Measurements from ENCODE around the gene PTPRD. TPM values are rescaled to one million over a fixed set of nuclear protein-coding genes. Genes with fewer than 3 reads are reported as not detected.

PTPRD gene
- total RNA-seq, 4 donors from 2014 or later, result 85.8 to 169 (median 135) TPM

DNA sequence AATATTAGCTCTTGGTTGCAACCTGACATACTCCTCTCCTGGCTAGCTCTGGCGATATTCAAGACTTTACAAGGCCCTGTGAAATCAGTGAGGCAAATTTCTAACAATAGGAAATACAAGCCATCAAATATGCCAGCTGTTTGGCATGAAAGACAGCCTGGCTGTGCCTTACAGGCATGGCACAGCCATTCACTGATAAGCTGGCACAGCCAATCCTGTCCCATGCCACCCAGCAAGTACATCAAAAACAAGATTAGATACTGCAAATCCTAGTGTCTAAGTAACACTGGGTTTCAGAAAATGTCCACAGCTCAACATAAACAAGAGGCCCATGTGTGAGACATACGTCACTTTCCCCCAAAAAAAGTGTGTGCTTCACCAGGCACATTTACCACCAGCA is 1767.4 kb downstream of the PTPRD start:
- DNase-seq, result no peak
- TF ChIP-seq, protein P1, sequence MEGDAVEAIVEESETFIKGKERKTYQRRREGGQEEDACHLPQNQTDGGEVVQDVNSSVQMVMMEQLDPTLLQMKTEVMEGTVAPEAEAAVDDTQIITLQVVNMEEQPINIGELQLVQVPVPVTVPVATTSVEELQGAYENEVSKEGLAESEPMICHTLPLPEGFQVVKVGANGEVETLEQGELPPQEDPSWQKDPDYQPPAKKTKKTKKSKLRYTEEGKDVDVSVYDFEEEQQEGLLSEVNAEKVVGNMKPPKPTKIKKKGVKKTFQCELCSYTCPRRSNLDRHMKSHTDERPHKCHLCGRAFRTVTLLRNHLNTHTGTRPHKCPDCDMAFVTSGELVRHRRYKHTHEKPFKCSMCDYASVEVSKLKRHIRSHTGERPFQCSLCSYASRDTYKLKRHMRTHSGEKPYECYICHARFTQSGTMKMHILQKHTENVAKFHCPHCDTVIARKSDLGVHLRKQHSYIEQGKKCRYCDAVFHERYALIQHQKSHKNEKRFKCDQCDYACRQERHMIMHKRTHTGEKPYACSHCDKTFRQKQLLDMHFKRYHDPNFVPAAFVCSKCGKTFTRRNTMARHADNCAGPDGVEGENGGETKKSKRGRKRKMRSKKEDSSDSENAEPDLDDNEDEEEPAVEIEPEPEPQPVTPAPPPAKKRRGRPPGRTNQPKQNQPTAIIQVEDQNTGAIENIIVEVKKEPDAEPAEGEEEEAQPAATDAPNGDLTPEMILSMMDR (IDR thresholded peaks at IDR 0.05), result peak in 1 of 6 experiments; percentile 5
- no peak for TF ChIP-seq POLR2A (IDR thresholded peaks at IDR 0.05)
- H3K4me1 ChIP-seq, result no peaks in the 10 kb centered on the region

DNA sequence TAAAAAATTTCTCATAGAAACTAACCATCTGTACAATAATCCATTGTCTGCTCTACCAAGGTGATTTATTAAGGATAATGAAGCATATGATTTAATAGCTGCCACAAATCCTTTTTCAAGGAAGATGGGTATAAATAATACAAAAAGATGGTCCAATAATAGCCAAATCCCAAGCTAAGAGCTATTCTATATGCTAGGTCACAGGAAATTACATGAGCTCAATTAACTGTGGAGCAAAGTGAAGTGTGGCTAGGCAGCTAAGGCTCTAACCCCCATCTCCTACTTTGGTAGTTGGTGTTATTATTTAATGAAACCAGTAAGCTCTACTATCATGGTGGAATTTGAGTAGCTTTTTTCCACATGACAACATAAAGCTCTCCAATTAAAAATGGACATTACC is 1768.3 kb downstream of the PTPRD start:
- no peak for DNase-seq
- Histone ChIP-seq H3K9me3 (no peaks in the 10 kb centered on the region), H3K27ac (no peak overlapping the region), H3K4me1 (no peaks in the 10 kb centered on the region), H3K4me3 (no peak overlapping the region), H3K36me3 (no peaks in the 10 kb centered on the region), H3K27me3 (no peaks in the 10 kb centered on the region)
- TF ChIP-seq, protein P1 (IDR thresholded peaks at IDR 0.05), result no peak
- TF ChIP-seq POLR2A (IDR thresholded peaks at IDR 0.05), result no peak

More for the DNA sequence above, 1767.4 kb downstream of the PTPRD start:
- H3K4me3 ChIP-seq, result no peak overlapping the region
- no peaks in the 10 kb centered on the region for H3K9me3 ChIP-seq
- H3K27ac ChIP-seq, result no peak overlapping the region
- no peaks in the 10 kb centered on the region for H3K27me3 ChIP-seq
- H3K36me3 ChIP-seq, result no peaks in the 10 kb centered on the region

DNA sequence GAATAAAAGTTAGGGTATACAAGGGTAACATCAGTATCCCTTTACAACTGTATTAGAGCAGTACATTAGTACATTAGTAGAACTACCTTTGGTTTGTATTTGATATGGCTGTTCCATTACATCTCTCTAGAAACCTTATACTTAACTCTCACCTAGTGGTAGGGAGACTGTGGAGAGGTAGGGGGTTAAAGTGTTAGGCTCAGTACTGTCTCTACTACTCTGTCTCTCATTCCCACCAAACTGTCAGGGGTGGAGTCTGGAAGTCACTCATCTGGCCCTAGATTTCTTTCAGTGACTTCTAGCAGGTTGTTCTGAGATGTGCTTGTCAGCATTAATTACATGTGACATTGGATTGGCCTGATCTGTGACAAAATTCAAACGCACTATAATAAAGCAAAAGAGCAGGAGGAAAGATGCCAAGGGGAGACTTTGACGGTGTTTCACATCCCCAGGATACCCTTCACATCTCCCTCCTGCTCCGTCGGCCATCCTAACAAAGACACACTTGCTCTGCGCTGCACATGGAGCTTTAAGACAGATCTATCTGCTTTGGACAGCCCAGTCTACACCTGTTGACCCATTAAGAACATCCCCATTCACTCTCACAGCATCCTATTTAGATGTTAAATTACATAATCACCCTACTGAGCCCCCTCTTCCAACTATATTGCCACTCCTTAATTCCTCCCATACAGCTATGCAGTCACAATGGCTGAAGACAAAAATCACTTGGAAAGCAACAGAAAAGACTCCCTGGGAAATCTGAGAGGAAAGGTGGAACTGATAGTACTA is 1770.2 kb downstream of the PTPRD start:
- no peaks in the 10 kb centered on the region for H3K4me1 ChIP-seq
- no peaks in the 10 kb centered on the region for H3K27me3 ChIP-seq
- TF ChIP-seq, protein P1 (IDR thresholded peaks at IDR 0.05), result no peak
- no peak overlapping the region for H3K27ac ChIP-seq
- no peaks in the 10 kb centered on the region for H3K9me3 ChIP-seq
- H3K4me3 ChIP-seq, result no peak overlapping the region
- DNase-seq, result no peak
- H3K36me3 ChIP-seq, result no peaks in the 10 kb centered on the region

DNA sequence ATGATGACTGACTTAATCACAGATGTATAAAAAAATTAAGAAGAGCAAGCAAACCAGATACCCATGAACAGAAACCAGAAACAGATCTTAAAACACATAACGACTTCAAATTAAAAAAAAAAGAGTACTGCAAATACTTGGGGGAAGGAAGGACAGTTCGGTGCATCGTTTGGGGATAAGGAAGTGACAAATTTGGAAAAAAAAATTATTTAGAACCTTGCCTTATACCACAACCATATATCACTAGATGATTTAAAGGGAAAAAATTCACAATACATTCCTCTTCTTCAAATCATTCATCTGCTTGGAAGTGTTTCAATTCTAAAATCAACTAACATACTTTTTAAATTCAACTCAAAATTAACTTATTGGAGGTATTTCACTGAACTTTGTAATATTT is 1774.7 kb downstream of the PTPRD start:
- H3K36me3 ChIP-seq, result no peaks in the 10 kb centered on the region
- no peak for DNase-seq
- TF ChIP-seq POLR2A (IDR thresholded peaks at IDR 0.05), result no peak
- TF ChIP-seq, protein P1 (IDR thresholded peaks at IDR 0.05), result no peak
- no peak overlapping the region for H3K4me3 ChIP-seq
- H3K27me3 ChIP-seq, result no peaks in the 10 kb centered on the region
- no peaks in the 10 kb centered on the region for H3K9me3 ChIP-seq
- no peak overlapping the region for H3K27ac ChIP-seq
- no peaks in the 10 kb centered on the region for H3K4me1 ChIP-seq

DNA sequence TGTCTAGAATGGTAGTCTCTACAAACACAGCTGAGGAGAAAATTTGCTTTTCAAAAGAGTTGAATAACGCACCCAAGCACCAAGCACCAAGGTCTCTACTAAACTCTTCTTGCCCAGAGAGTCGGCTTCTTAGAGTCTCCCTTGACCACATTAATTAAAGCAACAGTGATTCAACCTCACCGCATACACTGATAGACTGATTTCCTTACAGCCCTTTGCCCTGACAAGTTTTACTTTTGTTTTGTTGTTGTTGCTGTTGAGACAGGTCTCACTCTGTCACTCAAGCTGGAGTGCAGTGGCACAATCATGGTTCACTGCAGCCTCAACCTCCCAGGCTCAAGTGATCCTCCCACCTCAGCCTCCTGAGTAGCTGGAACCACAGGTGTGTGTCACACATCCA is 1777.5 kb downstream of the PTPRD start:
- H3K4me1 ChIP-seq, result no peaks in the 10 kb centered on the region
- no peak for DNase-seq
- no peak overlapping the region for H3K4me3 ChIP-seq
- H3K9me3 ChIP-seq, result no peaks in the 10 kb centered on the region
- H3K27ac ChIP-seq, result no peak overlapping the region
- no peaks in the 10 kb centered on the region for H3K27me3 ChIP-seq
- no peak for TF ChIP-seq POLR2A (IDR thresholded peaks at IDR 0.05)
- TF ChIP-seq, protein P1 (IDR thresholded peaks at IDR 0.05), result no peak
- no peaks in the 10 kb centered on the region for H3K36me3 ChIP-seq

Measured in Peyer's patch (tissue), 4 donors.